A673 (cell line): ENCODE results near the gene VSTM4. TPM values are rescaled to one million over a fixed set of nuclear protein-coding genes. Genes with fewer than 3 reads are reported as not detected.

Experiments
- BruUV-seq: library from RNA; stranded (reverse); fragments of 400-500 nt; replicated peaks from 2 replicates; lab custom pipeline; 2021; lab: Mats Ljungman, UMichigan
- CTCF ChIA-PET: fragments of 300-600 bp; sonication (Branson Sonifier 250); formaldehyde crosslinking; loops from one replicate; lab custom pipeline; 2022; ENCODE audit warnings: antibody characterized with exemption; lab: Charles Lee
- POLR2A ChIA-PET: fragments of 300-600 bp; sonication (Branson Sonifier 250); formaldehyde crosslinking; loops from one replicate; lab custom pipeline; 2022; ENCODE audit warnings: antibody characterized with exemption; ENCODE audit not compliant: low non-redundant PET; lab: Charles Lee
- DNase-seq: peaks from one replicate; pipeline ENCODE4 v3.0.0-alpha.2; 2015; ENCODE audit warnings: low spot score
- H3K27ac ChIP-seq: fragments of 200-600 bp; sonication (generic); 2 replicates; pipeline ENCODE4 v1.5.1; 2016; ENCODE audit warnings: mixed run types, low read depth, mild to moderate bottlenecking, mixed read lengths, antibody characterized with exemption, low read length; ENCODE audit not compliant: poor library complexity, severe bottlenecking
- H3K27me3 ChIP-seq: fragments of 200-600 bp; sonication (generic); replicated peaks from 2 replicates; pipeline ENCODE4 v1.6.1; 2017; ENCODE audit warnings: mixed run types, low read depth, mild to moderate bottlenecking, mixed read lengths, antibody characterized with exemption, low read length; ENCODE audit not compliant: insufficient read depth, poor library complexity
- H3K36me3 ChIP-seq: fragments of 200-600 bp; sonication (generic); 2 replicates; pipeline ENCODE4 v1.6.1; 2016; ENCODE audit warnings: mixed run types, mild to moderate bottlenecking, mixed read lengths, antibody characterized with exemption, low read length; ENCODE audit not compliant: insufficient read depth, poor library complexity, severe bottlenecking
- H3K4me1 ChIP-seq: fragments of 200-600 bp; sonication (generic); 2 replicates; pipeline ENCODE4 v1.6.1; 2017; ENCODE audit warnings: mixed run types, mild to moderate bottlenecking, mixed read lengths, antibody characterized with exemption, low read length; ENCODE audit not compliant: insufficient read depth, poor library complexity, severe bottlenecking
- H3K4me3 ChIP-seq: fragments of 200-600 bp; sonication (generic); 2 replicates; pipeline ENCODE4 v1.5.1; 2016; ENCODE audit warnings: low read depth, mixed run types, mild to moderate bottlenecking, mixed read lengths, low read length; ENCODE audit not compliant: poor library complexity, severe bottlenecking
- H3K9me3 ChIP-seq: fragments of 200-600 bp; sonication (generic); 2 replicates; pipeline ENCODE4 v1.6.1; 2016; ENCODE audit warnings: mixed run types, low read depth, mild to moderate bottlenecking, mixed read lengths, antibody characterized with exemption, low read length; ENCODE audit not compliant: poor library complexity, severe bottlenecking
- CTCF ChIP-seq: fragments of 300-800, 200-600 bp; sonication (generic); conservative IDR thresholded peaks from 2 replicates; pipeline ENCODE4 v1.5.1; 2017; ENCODE audit warnings: low read depth, mild to moderate bottlenecking, antibody characterized with exemption, low read length, moderate library complexity, mixed read lengths
- EZH2 ChIP-seq: fragments of 200-600 bp; sonication (generic); IDR thresholded peaks from 2 replicates; pipeline ENCODE4 v1.6.1; 2017; ENCODE audit warnings: borderline replicate concordance, low read depth, mild to moderate bottlenecking, mixed read lengths, antibody characterized with exemption, low read length; ENCODE audit not compliant: poor library complexity, severe bottlenecking
- intact Hi-C: fragments of 100-400 bp; cut with micrococcal nuclease; formaldehyde crosslinking; loops from one replicate; pipeline ENCODE4 v1.10.0; 2022; ENCODE audit not compliant: unreplicated experiment
- total RNA-seq: library from RNA; stranded (reverse); gene quantifications from 2 replicates; pipeline ENCODE4 v1.2.3, GENCODE V29; 2021

VSTM4 gene
- total RNA-seq, 1 experiment from 2014 or later = 0.11 TPM

- Histone ChIP-seq H3K36me3 (no peaks in the 10 kb centered on the region), H3K27ac (no peak overlapping the region), H3K9me3 (no peaks in the 10 kb centered on the region), H3K4me3 (no peak overlapping the region), H3K27me3 (no peaks in the 10 kb centered on the region), H3K4me1 (no peaks in the 10 kb centered on the region)
- TF ChIP-seq EZH2 (no peak), CTCF (no peak)
- no TSS peak for BruUV-seq
- ChIA-PET CTCF (no interaction called here), POLR2A (no interaction called here)
- intact Hi-C loops = no loop called here
- no peak for DNase-seq
Measured at GRCh38 chr10:49068672-49069217, 46.6 kb downstream of the VSTM4 start.

- TF ChIP-seq EZH2 (no peak), CTCF (no peak)
- POLR2A ChIA-PET = no interaction called here
Measured at GRCh38 chr10:49068209-49068608, 47.1 kb downstream of the VSTM4 start.

GRCh38 chr10:49066944-49067730 is 48.2 kb downstream of the VSTM4 start:
- CTCF ChIA-PET = no interaction called here
- no peak overlapping the region for H3K27ac ChIP-seq
- POLR2A ChIA-PET = no interaction called here
- TF ChIP-seq CTCF (no peak), EZH2 (no peak)
- H3K4me1 ChIP-seq = no peaks in the 10 kb centered on the region
- DNase-seq = no peak
- H3K36me3 ChIP-seq = no peaks in the 10 kb centered on the region
- intact Hi-C loops = no loop called here
- no TSS peak for BruUV-seq
- no peak overlapping the region for H3K4me3 ChIP-seq
- H3K9me3 ChIP-seq = peaks cover 4% of the 10 kb centered on the region
- no peaks in the 10 kb centered on the region for H3K27me3 ChIP-seq

More at GRCh38 chr10:49068209-49068608, 47.1 kb downstream of the VSTM4 start:
- BruUV-seq = no TSS peak
- Histone ChIP-seq H3K36me3 (no peaks in the 10 kb centered on the region), H3K9me3 (no peaks in the 10 kb centered on the region), H3K27ac (no peak overlapping the region), H3K4me3 (no peak overlapping the region), H3K27me3 (no peaks in the 10 kb centered on the region), H3K4me1 (no peaks in the 10 kb centered on the region)
- CTCF ChIA-PET = no interaction called here
- no peak for DNase-seq
- intact Hi-C loops = no loop called here
